ENCODE measurements around the gene LRRC4. TPM values are rescaled to one million over a fixed set of nuclear protein-coding genes. Genes with fewer than 3 reads are reported as not detected.

LRRC4 gene
- total and polyA plus RNA-seq, 7 experiments from 2014 or later, result 0.14 to 5.7 (median 0.82) TPM; not detected in 2

GRCh38 chr7:128059143-128059988 is 28.1 kb upstream of the LRRC4 start:
- no peaks in the 10 kb centered on the region for H3K9me3 Mint-ChIP-seq
- intact Hi-C loops (cut with micrococcal nuclease), result loop anchor here (1.0 to 5.0 kb wide), 5 partner anchors 12 to 351 kb away; no protein-coding TSS in a partner anchor
- H3K4me1 Mint-ChIP-seq, result peaks cover 31 to 96% (median 73%) of the 10 kb centered on the region in 7 donors

GRCh38 chr7:128057909-128058308 is 26.7 kb upstream of the LRRC4 start:
- no peak overlapping the region for H3K27ac ChIP-seq (ENCODE audit: low read depth, low read length)
- peaks cover 37 to 95% (median 71%) of the 10 kb centered on the region in 7 donors for H3K4me1 Mint-ChIP-seq
- no peak for DNase-seq
- POLR2A ChIA-PET, result interaction anchor here (1.6 kb wide), 1 partner anchor 51 kb away, joined by 6 read pairs; no protein-coding TSS in a partner anchor
- H3K27me3 Mint-ChIP-seq, result no peaks in the 10 kb centered on the region
- no peaks in the 10 kb centered on the region for H3K27me3 ChIP-seq (ENCODE audit: control insufficient read depth in 2 of 2, insufficient read depth in 2 of 2, low read length in 2 of 2)
- no peak for ATAC-seq
- H3K36me3 ChIP-seq (ENCODE audit: control insufficient read depth in 2 of 3, insufficient read depth in 3 of 3, low read length in 3 of 3), result no peaks in the 10 kb centered on the region
- H3K9me3 Mint-ChIP-seq, result peaks cover 0 to 1% (median 0%) of the 10 kb centered on the region in 11 donors
- peaks cover 0 to 9% (median 3%) of the 10 kb centered on the region in 5 donors for H3K36me3 Mint-ChIP-seq
- H3K27ac Mint-ChIP-seq, result peak overlapping the region in 6 of 9 donors; percentile 3 to 78 (median 53)
- H3K4me1 ChIP-seq (ENCODE audit: control insufficient read depth in 2 of 2, insufficient read depth in 2 of 2, low read length in 2 of 2), result peaks cover 19 to 48% of the 10 kb centered on the region in 2 donors
- H3K4me3 ChIP-seq (ENCODE audit: low read length), result no peak overlapping the region
- H3K4me3 Mint-ChIP-seq, result peak overlapping the region in 5 of 10 donors; percentile 1 to 84 (median 78)
- CTCF ChIA-PET, result interaction anchor here (0.6 to 1.5 kb wide), 2 partner anchors 110 to 151 kb away, joined by 3 to 4 read pairs; no protein-coding TSS in a partner anchor
- no peaks in the 10 kb centered on the region for H3K9me3 ChIP-seq (ENCODE audit: control insufficient read depth in 2 of 3, low read length in 3 of 3)
- intact Hi-C loops (cut with micrococcal nuclease), result loop anchor here (2.0 to 5.0 kb wide), 2 partner anchors 49 to 349 kb away; no protein-coding TSS in a partner anchor

More at GRCh38 chr7:128059143-128059988, 28.1 kb upstream of the LRRC4 start:
- H3K27ac Mint-ChIP-seq, result peak overlapping the region; percentile 40 to 89 (median 79)
- no peak overlapping the region for H3K4me3 ChIP-seq (ENCODE audit: low read length)
- peaks cover 15 to 43% of the 10 kb centered on the region in 2 donors for H3K4me1 ChIP-seq (ENCODE audit: control insufficient read depth in 2 of 2, insufficient read depth in 2 of 2, low read length in 2 of 2)
- H3K4me3 Mint-ChIP-seq, result peak overlapping the region; percentile 64 to 84 (median 76)
- ChIA-PET CTCF (interaction anchor here (0.9 to 1.7 kb wide), 3 partner anchors 9 to 150 kb away, joined by 4 read pairs; no protein-coding TSS in a partner anchor), POLR2A (interaction anchor here (0.7 to 1.6 kb wide), 4 partner anchors 12 to 323 kb away, joined by 3 to 6 read pairs (median 4); no protein-coding TSS in a partner anchor)
- H3K27me3 ChIP-seq (ENCODE audit: control insufficient read depth in 2 of 2, insufficient read depth in 2 of 2, low read length in 2 of 2), result no peaks in the 10 kb centered on the region
- H3K36me3 Mint-ChIP-seq, result peaks cover 0 to 9% (median 8%) of the 10 kb centered on the region in 5 donors
- H3K27me3 Mint-ChIP-seq, result no peaks in the 10 kb centered on the region
- H3K27ac ChIP-seq (ENCODE audit: low read depth, low read length), result no peak overlapping the region
- H3K36me3 ChIP-seq (ENCODE audit: control insufficient read depth in 2 of 3, insufficient read depth in 3 of 3, low read length in 3 of 3), result no peaks in the 10 kb centered on the region
- no peaks in the 10 kb centered on the region for H3K9me3 ChIP-seq (ENCODE audit: control insufficient read depth in 2 of 3, low read length in 3 of 3)
- peak in 7 of 9 donors; percentile 33 to 71 (median 62) for DNase-seq
- ATAC-seq, result peak; percentile 82

GRCh38 chr7:128056901-128057300 is 25.7 kb upstream of the LRRC4 start:
- Mint-ChIP-seq H3K36me3 (peaks cover 0 to 9% (median 3%) of the 10 kb centered on the region in 5 donors), H3K9me3 (peaks cover 0 to 1% (median 0%) of the 10 kb centered on the region in 11 donors), H3K27ac (peak overlapping the region in 2 of 9 donors; percentile 32), H3K27me3 (no peaks in the 10 kb centered on the region), H3K4me1 (peaks cover 44 to 97% (median 78%) of the 10 kb centered on the region in 7 donors), H3K4me3 (no peak overlapping the region)
- H3K9me3 ChIP-seq (ENCODE audit: control insufficient read depth in 2 of 3, low read length in 3 of 3), result no peaks in the 10 kb centered on the region
- no peak overlapping the region for H3K4me3 ChIP-seq (ENCODE audit: low read length)
- no peak for ATAC-seq
- ChIA-PET CTCF (no interaction called here), POLR2A (interaction anchor here (1.0 kb wide), 1 partner anchor 54 kb away, joined by 3 read pairs; no protein-coding TSS in a partner anchor)
- H3K4me1 ChIP-seq (ENCODE audit: control insufficient read depth in 2 of 2, insufficient read depth in 2 of 2, low read length in 2 of 2), result peaks cover 23 to 58% of the 10 kb centered on the region in 2 donors
- H3K27me3 ChIP-seq (ENCODE audit: control insufficient read depth in 2 of 2, insufficient read depth in 2 of 2, low read length in 2 of 2), result no peaks in the 10 kb centered on the region
- DNase-seq, result no peak
- H3K27ac ChIP-seq (ENCODE audit: low read depth, low read length), result no peak overlapping the region
- intact Hi-C loops (cut with micrococcal nuclease), result loop anchor here in 1 of 2 donors (5.0 kb wide), 1 partner anchor 50 kb away; no protein-coding TSS in a partner anchor
- H3K36me3 ChIP-seq (ENCODE audit: control insufficient read depth in 2 of 3, insufficient read depth in 3 of 3, low read length in 3 of 3), result no peaks in the 10 kb centered on the region

- H3K27me3 Mint-ChIP-seq, result no peaks in the 10 kb centered on the region
- H3K36me3 ChIP-seq (ENCODE audit: control insufficient read depth in 2 of 3, insufficient read depth in 3 of 3, low read length in 3 of 3), result no peaks in the 10 kb centered on the region
- H3K4me1 Mint-ChIP-seq, result peaks cover 46 to 98% (median 80%) of the 10 kb centered on the region in 7 donors
- no peak overlapping the region for H3K4me3 Mint-ChIP-seq
- POLR2A ChIA-PET, result no interaction called here
- H3K9me3 Mint-ChIP-seq, result peaks cover 0 to 1% (median 0%) of the 10 kb centered on the region in 11 donors
- no peaks in the 10 kb centered on the region for H3K9me3 ChIP-seq (ENCODE audit: control insufficient read depth in 2 of 3, low read length in 3 of 3)
- intact Hi-C loops (cut with micrococcal nuclease), result loop anchor here in 1 of 2 donors (5.0 kb wide), 1 partner anchor 52 kb away; no protein-coding TSS in a partner anchor
- DNase-seq (no peak), ATAC-seq (no peak)
- H3K4me3 ChIP-seq (ENCODE audit: low read length), result no peak overlapping the region
- H3K27ac Mint-ChIP-seq, result peak overlapping the region in 2 of 9 donors; percentile 15 to 31
- CTCF ChIA-PET, result interaction anchor here (1.8 kb wide), 1 partner anchor 79 kb away, joined by 4 read pairs; no protein-coding TSS in a partner anchor
- no peaks in the 10 kb centered on the region for H3K27me3 ChIP-seq (ENCODE audit: control insufficient read depth in 2 of 2, insufficient read depth in 2 of 2, low read length in 2 of 2)
- peaks cover 23 to 50% of the 10 kb centered on the region in 2 donors for H3K4me1 ChIP-seq (ENCODE audit: control insufficient read depth in 2 of 2, insufficient read depth in 2 of 2, low read length in 2 of 2)
- peaks cover 0 to 9% (median 3%) of the 10 kb centered on the region in 5 donors for H3K36me3 Mint-ChIP-seq
- no peak overlapping the region for H3K27ac ChIP-seq (ENCODE audit: low read depth, low read length)
Observed at GRCh38 chr7:128055637-128056036, 24.4 kb upstream of the LRRC4 start.

GRCh38 chr7:128054511-128054910 is 23.3 kb upstream of the LRRC4 start:
- Histone ChIP-seq H3K4me1 (ENCODE audit: control insufficient read depth in 2 of 2, insufficient read depth in 2 of 2, low read length in 2 of 2) (peaks cover 17 to 38% of the 10 kb centered on the region in 2 donors), H3K36me3 (ENCODE audit: control insufficient read depth in 2 of 3, insufficient read depth in 3 of 3, low read length in 3 of 3) (no peaks in the 10 kb centered on the region), H3K9me3 (ENCODE audit: control insufficient read depth in 2 of 3, low read length in 3 of 3) (no peaks in the 10 kb centered on the region), H3K27ac (ENCODE audit: low read depth, low read length) (no peak overlapping the region), H3K27me3 (ENCODE audit: control insufficient read depth in 2 of 2, insufficient read depth in 2 of 2, low read length in 2 of 2) (no peaks in the 10 kb centered on the region), H3K4me3 (ENCODE audit: low read length) (no peak overlapping the region)
- Mint-ChIP-seq H3K27ac (no peak overlapping the region), H3K9me3 (peaks cover 0 to 1% (median 0%) of the 10 kb centered on the region in 11 donors), H3K27me3 (no peaks in the 10 kb centered on the region), H3K4me1 (peaks cover 39 to 91% (median 77%) of the 10 kb centered on the region in 7 donors), H3K36me3 (peaks cover 0 to 8% (median 7%) of the 10 kb centered on the region in 5 donors), H3K4me3 (no peak overlapping the region)
- POLR2A ChIA-PET, result no interaction called here
- no peak for ATAC-seq
- CTCF ChIA-PET, result interaction anchor here (1.8 kb wide), 1 partner anchor 81 kb away, joined by 4 read pairs; no protein-coding TSS in a partner anchor
- no peak for DNase-seq
- intact Hi-C loops (cut with micrococcal nuclease), result no loop called here

- Histone ChIP-seq H3K9me3 (ENCODE audit: control insufficient read depth in 2 of 3, low read length in 3 of 3) (no peaks in the 10 kb centered on the region), H3K36me3 (ENCODE audit: control insufficient read depth in 2 of 3, insufficient read depth in 3 of 3, low read length in 3 of 3) (no peaks in the 10 kb centered on the region), H3K4me1 (ENCODE audit: control insufficient read depth in 2 of 2, insufficient read depth in 2 of 2, low read length in 2 of 2) (peaks cover 13 to 33% of the 10 kb centered on the region in 2 donors), H3K4me3 (ENCODE audit: low read length) (no peak overlapping the region), H3K27me3 (ENCODE audit: control insufficient read depth in 2 of 2, insufficient read depth in 2 of 2, low read length in 2 of 2) (no peaks in the 10 kb centered on the region), H3K27ac (ENCODE audit: low read depth, low read length) (no peak overlapping the region)
- Mint-ChIP-seq H3K27me3 (no peaks in the 10 kb centered on the region), H3K9me3 (peaks cover 0 to 1% (median 0%) of the 10 kb centered on the region in 11 donors), H3K4me1 (peaks cover 36 to 91% (median 77%) of the 10 kb centered on the region in 7 donors), H3K4me3 (no peak overlapping the region), H3K36me3 (peaks cover 0 to 10% (median 6%) of the 10 kb centered on the region in 5 donors), H3K27ac (no peak overlapping the region)
- ChIA-PET CTCF (no interaction called here), POLR2A (no interaction called here)
- intact Hi-C loops (cut with micrococcal nuclease), result no loop called here
- ATAC-seq (no peak), DNase-seq (no peak)
Observed at GRCh38 chr7:128053991-128054390, 22.8 kb upstream of the LRRC4 start.

Measured in naive thymus-derived CD4-positive, alpha-beta T cell (primary cell).